GM15510 (cell line): ENCODE data around the gene ADIPOR2.

Experiments
- POLR2A ChIP-seq: IDR thresholded peaks from 3 replicates; pipeline ENCODE4 v1.6.1; 2011; ENCODE audit warnings: borderline replicate concordance; ENCODE audit not compliant: insufficient read length; ENCODE audit errors: extremely low read depth

The ADIPOR2 gene

GRCh38 chr12:1830981-1831963 lies 140.4 kb downstream of the ADIPOR2 start:
- TF ChIP-seq POLR2A, result no peak

GRCh38 chr12:1832801-1833595 lies 142.1 kb downstream of the ADIPOR2 start:
- no peak for TF ChIP-seq POLR2A

GRCh38 chr12:1833596-1834028 lies 142.7 kb downstream of the ADIPOR2 start:
- no peak for TF ChIP-seq POLR2A

GRCh38 chr12:1834186-1834925 lies 143.5 kb downstream of the ADIPOR2 start:
- no peak for TF ChIP-seq POLR2A

- no peak for TF ChIP-seq POLR2A
Measured at GRCh38 chr12:1835211-1836131, 144.6 kb downstream of the ADIPOR2 start.

GRCh38 chr12:1836241-1836803 lies 145.5 kb downstream of the ADIPOR2 start:
- no peak for TF ChIP-seq POLR2A

- no peak for TF ChIP-seq POLR2A
Measured at GRCh38 chr12:1836854-1837421, 146.1 kb downstream of the ADIPOR2 start.

GRCh38 chr12:1837541-1838204 lies 146.8 kb downstream of the ADIPOR2 start:
- TF ChIP-seq POLR2A, result no peak
